Inferior parietal cortex (tissue), 1 donor: ENCODE measurements around the gene CHST11.

Experiments used
- DNase-seq: peaks from one replicate; pipeline ENCODE4 v3.0.0-alpha.2; 2016; ENCODE audit errors: extremely low spot score

Gene CHST11

GRCh38 chr12:104652358-104652757, 195.6 kb downstream of the CHST11 start:
- DNase-seq, result no peak

GRCh38 chr12:104652910-104653309, 196.2 kb downstream of the CHST11 start:
- DNase-seq, result no peak

GRCh38 chr12:104653730-104654664, 197.2 kb downstream of the CHST11 start:
- DNase-seq, result no peak

- no peak for DNase-seq
Measured at GRCh38 chr12:104654665-104655609, 198.2 kb downstream of the CHST11 start.

- DNase-seq, result no peak
Measured at GRCh38 chr12:104656383-104656782, 199.6 kb downstream of the CHST11 start.

- DNase-seq, result no peak
Measured at GRCh38 chr12:104656921-104657320, 200.2 kb downstream of the CHST11 start.

GRCh38 chr12:104657726-104658484, 201.2 kb downstream of the CHST11 start:
- no peak for DNase-seq

- DNase-seq, result no peak
Measured at GRCh38 chr12:104659058-104659457, 202.3 kb downstream of the CHST11 start.

GRCh38 chr12:104662203-104662602, 205.5 kb downstream of the CHST11 start:
- no peak for DNase-seq

- no peak for DNase-seq
Measured at GRCh38 chr12:104662908-104663307, 206.2 kb downstream of the CHST11 start.

- no peak for DNase-seq
Measured at GRCh38 chr12:104664351-104664750, 207.6 kb downstream of the CHST11 start.

- no peak for DNase-seq
Measured at GRCh38 chr12:104665296-104665695, 208.5 kb downstream of the CHST11 start.

- DNase-seq, result no peak
Measured at GRCh38 chr12:104667139-104667538, 210.4 kb downstream of the CHST11 start.

GRCh38 chr12:104668274-104668718, 211.5 kb downstream of the CHST11 start:
- no peak for DNase-seq

- peak; percentile 73 for DNase-seq
Measured at GRCh38 chr12:104669089-104669721, 212.5 kb downstream of the CHST11 start.

GRCh38 chr12:104669851-104670337, 213.1 kb downstream of the CHST11 start:
- DNase-seq, result no peak

GRCh38 chr12:104670439-104671408, 214.0 kb downstream of the CHST11 start:
- DNase-seq, result no peak

- DNase-seq, result no peak
Measured at GRCh38 chr12:104671409-104672095, 214.8 kb downstream of the CHST11 start.

GRCh38 chr12:104672096-104672445, 215.3 kb downstream of the CHST11 start:
- DNase-seq, result no peak
